HL-60 (cell line): Measurements from ENCODE around the gene COL18A1.

Source experiments
- DNase-seq, 2 experiments: peaks; one replicate each; pipeline ENCODE4 v3.0.0-alpha.2; 2010 to 2020; ENCODE audit warnings: low read depth in 1 of 2, low spot score in 1 of 2
- H3K27ac ChIP-seq: fragments of 250-450 bp; sonication (Bioruptor Pico); replicated peaks from 2 replicates; pipeline ENCODE4 v1.5.1; 2020; ENCODE audit warnings: mild to moderate bottlenecking, moderate library complexity
- H3K27me3 ChIP-seq: fragments of 250-450 bp; sonication (Bioruptor Pico); 2 replicates; pipeline ENCODE4 v1.5.1; 2021; ENCODE audit warnings: mild to moderate bottlenecking, moderate library complexity; ENCODE audit not compliant: insufficient read depth, poor library complexity, severe bottlenecking
- H3K4me3 ChIP-seq: replicated peaks from 2 replicates; pipeline ENCODE4 v1.5.1; 2011; ENCODE audit warnings: mild to moderate bottlenecking, control low read depth, low read length; ENCODE audit not compliant: insufficient read depth
- CTCF ChIP-seq: IDR thresholded peaks from one replicate; pipeline ENCODE4 v1.5.1; 2011; ENCODE audit warnings: low read length, control low read depth, inconsistent platforms; ENCODE audit not compliant: insufficient read depth
- GABPA ChIP-seq: IDR thresholded peaks from 2 replicates; pipeline ENCODE4 v1.6.1; 2012; ENCODE audit warnings: low read depth
- POLR2AphosphoS5 ChIP-seq: IDR thresholded peaks from 2 replicates; pipeline ENCODE4 v1.6.1; 2012; ENCODE audit warnings: low read depth
- SPI1 ChIP-seq: IDR thresholded peaks from 2 replicates; pipeline ENCODE4 v1.6.1; 2012; ENCODE audit warnings: low read depth, mild to moderate bottlenecking, borderline replicate concordance
- TF ChIP-seq, protein P1 (sequence below): IDR thresholded peaks from 2 replicates; pipeline ENCODE4 v1.6.1; 2012; ENCODE audit warnings: low read depth; ENCODE audit not compliant: insufficient replicate concordance

The COL18A1 gene

GRCh38 chr21:45415188-45415942 lies 10.4 kb downstream of the COL18A1 start:
- Histone ChIP-seq H3K27me3 (peaks cover 8% of the 10 kb centered on the region), H3K27ac (no peak overlapping the region), H3K4me3 (no peak overlapping the region)
- TF ChIP-seq SPI1 (no peak), POLR2AphosphoS5 (no peak), GABPA (no peak), CTCF (no peak)
- TF ChIP-seq, protein P1, sequence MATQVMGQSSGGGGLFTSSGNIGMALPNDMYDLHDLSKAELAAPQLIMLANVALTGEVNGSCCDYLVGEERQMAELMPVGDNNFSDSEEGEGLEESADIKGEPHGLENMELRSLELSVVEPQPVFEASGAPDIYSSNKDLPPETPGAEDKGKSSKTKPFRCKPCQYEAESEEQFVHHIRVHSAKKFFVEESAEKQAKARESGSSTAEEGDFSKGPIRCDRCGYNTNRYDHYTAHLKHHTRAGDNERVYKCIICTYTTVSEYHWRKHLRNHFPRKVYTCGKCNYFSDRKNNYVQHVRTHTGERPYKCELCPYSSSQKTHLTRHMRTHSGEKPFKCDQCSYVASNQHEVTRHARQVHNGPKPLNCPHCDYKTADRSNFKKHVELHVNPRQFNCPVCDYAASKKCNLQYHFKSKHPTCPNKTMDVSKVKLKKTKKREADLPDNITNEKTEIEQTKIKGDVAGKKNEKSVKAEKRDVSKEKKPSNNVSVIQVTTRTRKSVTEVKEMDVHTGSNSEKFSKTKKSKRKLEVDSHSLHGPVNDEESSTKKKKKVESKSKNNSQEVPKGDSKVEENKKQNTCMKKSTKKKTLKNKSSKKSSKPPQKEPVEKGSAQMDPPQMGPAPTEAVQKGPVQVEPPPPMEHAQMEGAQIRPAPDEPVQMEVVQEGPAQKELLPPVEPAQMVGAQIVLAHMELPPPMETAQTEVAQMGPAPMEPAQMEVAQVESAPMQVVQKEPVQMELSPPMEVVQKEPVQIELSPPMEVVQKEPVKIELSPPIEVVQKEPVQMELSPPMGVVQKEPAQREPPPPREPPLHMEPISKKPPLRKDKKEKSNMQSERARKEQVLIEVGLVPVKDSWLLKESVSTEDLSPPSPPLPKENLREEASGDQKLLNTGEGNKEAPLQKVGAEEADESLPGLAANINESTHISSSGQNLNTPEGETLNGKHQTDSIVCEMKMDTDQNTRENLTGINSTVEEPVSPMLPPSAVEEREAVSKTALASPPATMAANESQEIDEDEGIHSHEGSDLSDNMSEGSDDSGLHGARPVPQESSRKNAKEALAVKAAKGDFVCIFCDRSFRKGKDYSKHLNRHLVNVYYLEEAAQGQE: no peak
- no peak for DNase-seq

- H3K4me3 ChIP-seq: no peak overlapping the region
- TF ChIP-seq SPI1: no peak
- no peak for TF ChIP-seq CTCF
- no peak for TF ChIP-seq POLR2AphosphoS5
- no peak for TF ChIP-seq GABPA
- TF ChIP-seq, protein P1: no peak
- DNase-seq: no peak
- H3K27me3 ChIP-seq: peaks cover 3% of the 10 kb centered on the region
- no peak overlapping the region for H3K27ac ChIP-seq
Observed at GRCh38 chr21:45415943-45416611, 11.1 kb downstream of the COL18A1 start.

GRCh38 chr21:45416620-45417019 lies 11.7 kb downstream of the COL18A1 start:
- no peak for DNase-seq
- Histone ChIP-seq H3K27me3 (peaks cover 3% of the 10 kb centered on the region), H3K27ac (no peak overlapping the region), H3K4me3 (no peak overlapping the region)
- TF ChIP-seq SPI1 (no peak), CTCF (no peak), POLR2AphosphoS5 (no peak), GABPA (no peak)
- TF ChIP-seq, protein P1: no peak
